ENCODE data around the gene TIPARP. TPM values are rescaled to one million over a fixed set of nuclear protein-coding genes. Genes with fewer than 3 reads are reported as not detected.

The TIPARP gene
- total RNA-seq = 120 TPM
- polyA plus RNA-seq = 10 to 100 TPM; 11.5 to 24.2 (median 19.5) TPM

DNA sequence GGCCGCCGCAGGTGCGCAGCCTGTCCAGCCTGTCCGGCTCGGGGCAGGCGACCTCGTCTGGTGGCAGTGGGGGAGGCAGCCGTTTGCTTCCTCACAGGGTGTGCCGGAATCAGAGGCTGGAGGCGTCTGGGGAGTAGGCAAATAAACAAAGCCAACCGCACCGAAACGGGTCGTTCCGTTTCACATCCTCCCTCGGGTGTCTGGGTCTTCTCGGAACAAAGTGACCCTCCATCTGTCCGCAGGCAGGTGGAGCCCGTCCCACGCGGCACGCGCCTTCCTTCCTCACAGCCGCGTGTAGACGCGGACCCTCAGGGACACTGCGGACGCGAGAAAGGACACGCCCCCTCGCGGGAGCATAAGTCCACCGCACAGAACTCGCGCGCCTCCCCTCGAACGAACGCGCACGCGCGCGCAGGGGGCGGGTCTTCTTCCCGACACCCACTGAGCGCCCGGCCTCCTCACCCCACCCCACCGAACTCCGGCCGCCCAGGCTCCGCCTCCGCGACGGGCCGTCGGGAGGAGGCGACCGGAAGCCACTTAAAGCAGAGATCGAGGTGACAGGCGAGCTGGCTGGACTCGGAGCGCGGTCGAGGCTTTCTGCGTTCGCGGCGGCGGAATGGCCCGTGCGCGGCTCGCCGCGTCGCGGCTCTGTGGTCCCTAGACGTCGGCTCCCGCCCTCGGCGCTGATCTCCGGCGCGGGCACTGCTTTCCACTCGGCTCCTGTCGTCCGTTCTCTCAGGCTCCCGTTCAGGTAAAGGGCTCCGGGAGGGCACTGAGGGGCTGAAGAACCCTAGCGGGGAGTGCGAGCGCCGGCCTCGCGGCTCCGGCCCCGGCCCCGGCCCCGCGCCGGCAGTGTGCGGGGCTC is at the start of gene TIPARP:
TSS of gene TIPARP (plus strand) at position 545 of the 865 bp plus-strand sequence. CDS start 3,108 bp downstream, outside the sequence.
- Mint-ChIP-seq H3K9me3 (no peaks in the 10 kb centered on the region), H3K4me3 (peak within 1 kb of the TSS; percentile 90 to 98 (median 96)), H3K36me3 (peaks cover 12% of the 10 kb centered on the region), H3K27ac (peak within 1 kb of the TSS; percentile 96 to 99 (median 98)), H3K4me1 (peaks cover 22 to 60% (median 36%) of the 10 kb centered on the region in 4 donors), H3K27me3 (peaks cover 4% of the 10 kb centered on the region)
- Histone ChIP-seq H3K4me3 (ENCODE audit: low read depth, low read length) (peak within 1 kb of the TSS; percentile 79), H3K4me1 (ENCODE audit: control insufficient read depth, insufficient read depth, low read length, poor library complexity, severe bottlenecking) (peaks cover 36% of the 10 kb centered on the region), H3K36me3 (ENCODE audit: control insufficient read depth, insufficient read depth, low read length) (peaks cover 18% of the 10 kb centered on the region), H3K27me3 (ENCODE audit: control insufficient read depth, insufficient read depth, low read length) (no peaks in the 10 kb centered on the region), H3K27ac (ENCODE audit: insufficient read depth, low read length, poor library complexity, severe bottlenecking) (peak within 1 kb of the TSS; percentile 91), H3K9me3 (ENCODE audit: control insufficient read depth in 2 of 2, low read length in 2 of 2) (no peaks in the 10 kb centered on the region)
- DNase-seq (peak; percentile 99), ATAC-seq (ENCODE audit: low read depth in 2 of 2) (peak; percentile 82 to 84)

DNA sequence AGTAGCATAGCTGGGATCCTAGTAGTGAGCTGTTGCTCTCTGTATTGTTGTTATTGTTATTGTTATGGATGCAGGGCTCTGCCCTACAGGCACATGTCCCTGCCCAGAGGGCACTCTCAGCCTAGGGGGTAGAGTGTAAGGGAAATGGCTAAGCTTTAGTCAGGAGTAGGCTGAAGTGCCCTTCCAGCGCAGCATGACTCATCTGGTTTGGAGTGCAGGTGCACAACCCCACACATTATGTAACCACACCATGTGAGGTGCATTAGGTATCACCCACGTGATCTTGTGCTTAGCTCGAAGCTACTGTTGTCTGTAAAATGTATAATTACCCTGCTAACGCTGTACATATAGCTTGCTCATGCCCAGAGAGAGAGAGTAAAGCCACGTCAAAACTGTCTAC is 48.3 kb upstream of the TIPARP start:
- ATAC-seq (ENCODE audit: low read depth in 2 of 2) (peak; percentile 63 to 64), DNase-seq (peak in 1 of 3 donors; percentile 47)
- Mint-ChIP-seq H3K36me3 (no peaks in the 10 kb centered on the region), H3K4me3 (no peak overlapping the region), H3K27ac (peak overlapping the region in 1 of 3 donors; percentile 29), H3K27me3 (peaks cover 19% of the 10 kb centered on the region), H3K4me1 (peaks cover 0 to 5% (median 0%) of the 10 kb centered on the region in 4 donors), H3K9me3 (peaks cover 0 to 2% (median 0%) of the 10 kb centered on the region in 7 donors)
- H3K27me3 ChIP-seq (ENCODE audit: control insufficient read depth, insufficient read depth, low read length) = no peaks in the 10 kb centered on the region
- H3K27ac ChIP-seq (ENCODE audit: insufficient read depth, low read length, poor library complexity, severe bottlenecking) = no peak overlapping the region
- no peaks in the 10 kb centered on the region for H3K4me1 ChIP-seq (ENCODE audit: control insufficient read depth, insufficient read depth, low read length, poor library complexity, severe bottlenecking)
- H3K36me3 ChIP-seq (ENCODE audit: control insufficient read depth, insufficient read depth, low read length) = no peaks in the 10 kb centered on the region
- no peak overlapping the region for H3K4me3 ChIP-seq (ENCODE audit: low read depth, low read length)
- H3K9me3 ChIP-seq (ENCODE audit: control insufficient read depth in 2 of 2, low read length in 2 of 2) = no peaks in the 10 kb centered on the region

DNA sequence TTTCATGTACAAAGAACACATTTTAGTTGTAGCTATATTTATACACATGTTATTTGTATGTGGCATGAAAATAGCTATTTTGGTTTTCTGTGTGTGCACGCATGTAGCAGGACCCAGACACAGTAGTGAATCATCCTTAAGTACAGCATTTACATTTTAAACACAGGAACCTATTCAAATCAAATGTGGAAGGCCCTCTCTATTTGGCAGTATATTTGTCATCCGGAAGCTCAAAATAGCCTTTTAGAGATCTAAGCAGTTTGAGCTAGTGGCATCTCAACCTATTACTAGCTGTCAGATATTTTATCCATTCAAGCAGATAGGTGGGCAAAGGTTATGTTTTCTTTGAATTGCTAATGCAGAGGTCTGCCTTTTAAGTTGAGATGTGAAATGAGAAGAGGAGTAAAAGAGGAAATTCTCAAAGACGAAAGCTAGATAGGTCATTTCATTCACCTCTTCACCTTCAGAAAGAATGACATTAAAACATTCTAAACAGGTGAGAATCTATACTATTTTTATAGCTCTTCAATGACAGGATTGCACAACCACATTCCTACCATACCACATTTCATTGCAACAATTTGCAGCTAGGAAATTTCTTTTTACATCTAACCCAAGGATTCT is 46.3 kb upstream of the TIPARP start:
- H3K4me1 ChIP-seq (ENCODE audit: control insufficient read depth, insufficient read depth, low read length, poor library complexity, severe bottlenecking) = no peaks in the 10 kb centered on the region
- Mint-ChIP-seq H3K4me3 (no peak overlapping the region), H3K27ac (no peak overlapping the region), H3K9me3 (peaks cover 0 to 2% (median 0%) of the 10 kb centered on the region in 7 donors), H3K36me3 (no peaks in the 10 kb centered on the region), H3K4me1 (peaks cover 0 to 5% (median 0%) of the 10 kb centered on the region in 4 donors), H3K27me3 (peaks cover 23% of the 10 kb centered on the region)
- H3K4me3 ChIP-seq (ENCODE audit: low read depth, low read length) = no peak overlapping the region
- H3K27me3 ChIP-seq (ENCODE audit: control insufficient read depth, insufficient read depth, low read length) = no peaks in the 10 kb centered on the region
- H3K27ac ChIP-seq (ENCODE audit: insufficient read depth, low read length, poor library complexity, severe bottlenecking) = no peak overlapping the region
- no peaks in the 10 kb centered on the region for H3K9me3 ChIP-seq (ENCODE audit: control insufficient read depth in 2 of 2, low read length in 2 of 2)
- H3K36me3 ChIP-seq (ENCODE audit: control insufficient read depth, insufficient read depth, low read length) = no peaks in the 10 kb centered on the region
- DNase-seq (no peak), ATAC-seq (ENCODE audit: low read depth in 2 of 2) (no peak)

DNA sequence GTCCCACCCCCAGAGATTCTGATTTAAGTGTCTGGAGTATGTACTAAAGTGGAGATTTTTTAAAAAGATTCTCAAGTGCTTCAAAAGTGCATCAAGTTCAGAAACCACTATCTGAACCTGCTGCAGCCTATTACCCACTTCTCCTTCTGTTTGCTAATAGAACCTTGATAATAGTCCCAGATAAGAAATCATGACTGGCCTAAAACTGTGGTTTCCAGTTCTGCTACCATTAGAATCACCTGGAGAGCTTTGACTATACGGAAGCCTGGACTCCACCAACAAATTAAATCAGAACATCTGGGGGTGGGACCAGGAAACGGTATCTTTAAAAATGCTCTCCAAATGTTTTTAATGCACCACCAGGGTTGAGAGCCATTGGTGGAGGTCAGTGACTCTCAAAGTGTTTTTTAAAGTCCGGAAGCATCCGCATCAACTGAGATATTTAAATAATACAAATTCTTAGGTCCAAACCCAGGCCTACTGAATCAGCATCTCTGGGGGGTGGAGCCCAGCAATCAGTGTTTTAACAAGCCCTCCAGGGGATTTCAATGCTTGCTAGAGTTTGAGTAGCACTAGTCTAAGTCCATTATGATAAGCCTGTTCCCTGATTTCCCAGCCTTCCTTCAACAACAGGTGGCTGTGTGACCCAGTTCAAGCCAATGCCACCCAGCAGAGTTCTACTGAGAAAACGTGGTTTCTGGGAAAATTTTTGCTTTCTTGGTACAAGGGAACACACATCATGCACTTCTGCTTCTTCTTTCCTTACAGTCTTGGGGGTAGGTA is 45.4 kb upstream of the TIPARP start:
- H3K4me1 ChIP-seq (ENCODE audit: control insufficient read depth, insufficient read depth, low read length, poor library complexity, severe bottlenecking) = no peaks in the 10 kb centered on the region
- H3K4me3 ChIP-seq (ENCODE audit: low read depth, low read length) = no peak overlapping the region
- DNase-seq (no peak), ATAC-seq (ENCODE audit: low read depth in 2 of 2) (no peak)
- no peaks in the 10 kb centered on the region for H3K27me3 ChIP-seq (ENCODE audit: control insufficient read depth, insufficient read depth, low read length)
- H3K36me3 ChIP-seq (ENCODE audit: control insufficient read depth, insufficient read depth, low read length) = no peaks in the 10 kb centered on the region
- no peak overlapping the region for H3K27ac ChIP-seq (ENCODE audit: insufficient read depth, low read length, poor library complexity, severe bottlenecking)
- Mint-ChIP-seq H3K9me3 (peaks cover 0 to 2% (median 0%) of the 10 kb centered on the region in 7 donors), H3K4me3 (no peak overlapping the region), H3K4me1 (peaks cover 0 to 5% (median 0%) of the 10 kb centered on the region in 4 donors), H3K36me3 (no peaks in the 10 kb centered on the region), H3K27ac (no peak overlapping the region), H3K27me3 (peaks cover 23% of the 10 kb centered on the region)
- H3K9me3 ChIP-seq (ENCODE audit: control insufficient read depth in 2 of 2, low read length in 2 of 2) = no peaks in the 10 kb centered on the region

DNA sequence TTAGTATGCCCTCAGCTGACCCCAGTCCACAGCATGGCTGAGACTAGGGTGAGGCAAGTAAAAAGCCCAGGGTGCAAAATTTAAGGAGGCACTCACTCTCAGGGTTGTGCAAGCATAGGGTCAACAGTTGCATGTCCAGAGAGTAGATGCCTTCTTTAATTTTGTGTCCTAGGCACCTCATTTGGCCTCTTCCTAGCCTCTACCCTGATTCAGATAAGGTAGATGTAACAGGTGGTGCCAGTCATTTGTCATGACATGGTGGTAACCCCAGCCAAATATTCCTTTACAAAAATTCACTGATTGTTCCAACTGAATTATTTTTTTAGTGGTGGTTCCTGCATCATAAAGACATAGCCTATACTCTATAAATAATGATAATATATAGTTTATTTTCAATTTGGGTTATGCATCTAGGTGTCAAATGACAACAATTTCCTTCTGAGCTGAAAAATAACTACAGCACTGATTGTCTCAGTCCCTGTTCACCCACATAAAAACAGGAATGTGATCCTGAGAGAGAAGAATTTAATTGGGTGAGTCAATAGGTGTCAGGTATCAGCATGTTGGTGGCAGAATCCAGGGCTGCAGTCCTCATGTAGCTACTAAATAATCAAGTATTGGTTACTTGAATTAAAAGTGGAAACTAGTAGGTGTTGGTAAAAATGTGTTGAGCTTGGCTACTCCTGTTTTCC is 44.2 kb upstream of the TIPARP start:
- Histone ChIP-seq H3K4me3 (ENCODE audit: low read depth, low read length) (no peak overlapping the region), H3K36me3 (ENCODE audit: control insufficient read depth, insufficient read depth, low read length) (no peaks in the 10 kb centered on the region), H3K9me3 (ENCODE audit: control insufficient read depth in 2 of 2, low read length in 2 of 2) (no peaks in the 10 kb centered on the region), H3K27me3 (ENCODE audit: control insufficient read depth, insufficient read depth, low read length) (no peaks in the 10 kb centered on the region), H3K4me1 (ENCODE audit: control insufficient read depth, insufficient read depth, low read length, poor library complexity, severe bottlenecking) (no peaks in the 10 kb centered on the region), H3K27ac (ENCODE audit: insufficient read depth, low read length, poor library complexity, severe bottlenecking) (no peak overlapping the region)
- peaks cover 0 to 5% (median 0%) of the 10 kb centered on the region in 4 donors for H3K4me1 Mint-ChIP-seq
- ATAC-seq (ENCODE audit: low read depth in 2 of 2) (no peak), DNase-seq (no peak)
- no peak overlapping the region for H3K27ac Mint-ChIP-seq
- H3K36me3 Mint-ChIP-seq = no peaks in the 10 kb centered on the region
- H3K9me3 Mint-ChIP-seq = peaks cover 0 to 2% (median 0%) of the 10 kb centered on the region in 7 donors
- no peak overlapping the region for H3K4me3 Mint-ChIP-seq
- peaks cover 23% of the 10 kb centered on the region for H3K27me3 Mint-ChIP-seq

- DNase-seq = no peak
- H3K36me3 Mint-ChIP-seq = no peaks in the 10 kb centered on the region
- Histone ChIP-seq H3K36me3 (ENCODE audit: control insufficient read depth, insufficient read depth, low read length) (no peaks in the 10 kb centered on the region), H3K27me3 (ENCODE audit: control insufficient read depth, insufficient read depth, low read length) (peaks cover under 1% of the 10 kb centered on the region), H3K4me3 (ENCODE audit: low read depth, low read length) (no peak overlapping the region), H3K4me1 (ENCODE audit: control insufficient read depth, insufficient read depth, low read length, poor library complexity, severe bottlenecking) (no peaks in the 10 kb centered on the region), H3K9me3 (ENCODE audit: control insufficient read depth in 2 of 2, low read length in 2 of 2) (no peaks in the 10 kb centered on the region), H3K27ac (ENCODE audit: insufficient read depth, low read length, poor library complexity, severe bottlenecking) (no peak overlapping the region)
- ATAC-seq (ENCODE audit: low read depth in 2 of 2) = no peak
- peaks cover 0 to 5% (median 0%) of the 10 kb centered on the region in 4 donors for H3K4me1 Mint-ChIP-seq
- no peak overlapping the region for H3K4me3 Mint-ChIP-seq
- peaks cover 0 to 2% (median 0%) of the 10 kb centered on the region in 7 donors for H3K9me3 Mint-ChIP-seq
- no peak overlapping the region for H3K27ac Mint-ChIP-seq
- H3K27me3 Mint-ChIP-seq = peaks cover 23% of the 10 kb centered on the region
These were observed 43.7 kb upstream of the TIPARP start for GRCh38 chr3:156630773-156631093.

- no peak overlapping the region for H3K4me3 Mint-ChIP-seq
- peaks cover 2% of the 10 kb centered on the region for H3K27me3 ChIP-seq (ENCODE audit: control insufficient read depth, insufficient read depth, low read length)
These were observed 43.1 kb upstream of the TIPARP start for GRCh38 chr3:156631323-156631722.

More at GRCh38 chr3:156631323-156631722, 43.1 kb upstream of the TIPARP start:
- ATAC-seq (ENCODE audit: low read depth in 2 of 2) (no peak), DNase-seq (no peak)
- H3K36me3 Mint-ChIP-seq = no peaks in the 10 kb centered on the region
- H3K27me3 Mint-ChIP-seq = peaks cover 23% of the 10 kb centered on the region
- Histone ChIP-seq H3K4me3 (ENCODE audit: low read depth, low read length) (no peak overlapping the region), H3K4me1 (ENCODE audit: control insufficient read depth, insufficient read depth, low read length, poor library complexity, severe bottlenecking) (no peaks in the 10 kb centered on the region), H3K36me3 (ENCODE audit: control insufficient read depth, insufficient read depth, low read length) (no peaks in the 10 kb centered on the region), H3K9me3 (ENCODE audit: control insufficient read depth in 2 of 2, low read length in 2 of 2) (no peaks in the 10 kb centered on the region), H3K27ac (ENCODE audit: insufficient read depth, low read length, poor library complexity, severe bottlenecking) (no peak overlapping the region)
- no peaks in the 10 kb centered on the region for H3K4me1 Mint-ChIP-seq
- peaks cover 0 to 2% (median 0%) of the 10 kb centered on the region in 7 donors for H3K9me3 Mint-ChIP-seq
- H3K27ac Mint-ChIP-seq = no peak overlapping the region

Measured in CD4-positive, CD25-positive, alpha-beta regulatory T cell (primary cell).